GM19099 (cell line): ENCODE results near the gene ISLR.

Experiments used
- POLR2A ChIP-seq: IDR thresholded peaks from 3 replicates; pipeline ENCODE4 v1.6.1; 2011; ENCODE audit warnings: low read depth; ENCODE audit not compliant: insufficient read length; ENCODE audit errors: extremely low read depth

Gene ISLR

GRCh38 chr15:74157868-74158827, 15.4 kb upstream of the ISLR start:
- TF ChIP-seq POLR2A, result no peak

GRCh38 chr15:74158855-74159650, 14.5 kb upstream of the ISLR start:
- no peak for TF ChIP-seq POLR2A

- TF ChIP-seq POLR2A, result no peak
These were observed 13.7 kb upstream of the ISLR start for GRCh38 chr15:74159773-74160172.

DNA sequence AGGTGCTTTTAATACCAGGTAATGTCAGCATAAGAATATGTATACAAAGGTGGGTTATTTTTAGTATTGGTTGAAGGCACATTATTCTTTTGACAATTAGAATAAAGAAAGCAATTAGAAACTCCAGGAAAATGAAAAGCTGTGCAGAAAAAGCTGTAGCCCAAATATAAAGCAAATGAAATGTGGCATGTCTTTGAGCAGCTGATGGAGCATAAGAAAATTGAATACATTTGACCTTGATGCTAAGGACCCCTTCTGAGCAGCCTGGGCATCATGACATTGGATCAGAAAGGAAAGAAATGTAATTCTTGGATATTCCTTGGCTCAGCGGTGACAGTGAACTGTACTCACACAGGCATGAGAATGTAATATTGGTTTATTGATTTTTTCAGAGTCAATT, 8.0 kb upstream of the ISLR start:
- TF ChIP-seq POLR2A, result no peak

- no peak for TF ChIP-seq POLR2A
These were observed 5.6 kb upstream of the ISLR start for GRCh38 chr15:74167891-74168331.

GRCh38 chr15:74168711-74169126, 4.8 kb upstream of the ISLR start:
- TF ChIP-seq POLR2A, result no peak

- TF ChIP-seq POLR2A, result no peak
These were observed 3.3 kb upstream of the ISLR start for GRCh38 chr15:74170071-74170844.

GRCh38 chr15:74170875-74171578, 2.5 kb upstream of the ISLR start:
- TF ChIP-seq POLR2A, result no peak

DNA sequence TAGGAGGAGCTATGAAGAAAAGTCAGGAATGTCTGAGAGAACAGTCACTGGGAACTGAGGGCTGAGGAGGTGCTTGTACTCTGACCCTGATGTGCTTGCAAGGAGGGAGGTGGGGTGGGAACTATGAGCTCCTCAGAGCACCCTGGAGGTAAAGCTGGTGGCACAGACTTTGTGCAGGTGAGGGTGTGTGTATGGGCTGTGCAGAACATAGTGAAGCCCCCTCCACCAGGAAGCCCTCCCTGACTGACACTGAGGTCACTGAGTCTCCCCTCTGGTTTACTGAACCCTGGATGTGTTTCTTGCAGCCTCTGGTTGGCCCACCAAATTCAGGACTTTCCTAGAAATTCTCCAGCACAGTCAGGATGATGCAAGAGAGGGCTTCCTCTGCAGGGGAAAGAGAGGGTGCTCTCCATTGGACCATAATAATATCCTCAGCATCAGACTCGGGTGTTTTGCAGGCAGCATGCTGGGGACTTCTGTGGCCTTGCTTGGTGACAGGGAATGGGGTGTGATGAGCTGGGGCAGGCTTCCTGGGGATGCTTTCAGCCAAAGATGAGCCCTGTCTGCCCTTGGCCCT, 1.5 kb upstream of the ISLR start:
- TF ChIP-seq POLR2A, result no peak

DNA sequence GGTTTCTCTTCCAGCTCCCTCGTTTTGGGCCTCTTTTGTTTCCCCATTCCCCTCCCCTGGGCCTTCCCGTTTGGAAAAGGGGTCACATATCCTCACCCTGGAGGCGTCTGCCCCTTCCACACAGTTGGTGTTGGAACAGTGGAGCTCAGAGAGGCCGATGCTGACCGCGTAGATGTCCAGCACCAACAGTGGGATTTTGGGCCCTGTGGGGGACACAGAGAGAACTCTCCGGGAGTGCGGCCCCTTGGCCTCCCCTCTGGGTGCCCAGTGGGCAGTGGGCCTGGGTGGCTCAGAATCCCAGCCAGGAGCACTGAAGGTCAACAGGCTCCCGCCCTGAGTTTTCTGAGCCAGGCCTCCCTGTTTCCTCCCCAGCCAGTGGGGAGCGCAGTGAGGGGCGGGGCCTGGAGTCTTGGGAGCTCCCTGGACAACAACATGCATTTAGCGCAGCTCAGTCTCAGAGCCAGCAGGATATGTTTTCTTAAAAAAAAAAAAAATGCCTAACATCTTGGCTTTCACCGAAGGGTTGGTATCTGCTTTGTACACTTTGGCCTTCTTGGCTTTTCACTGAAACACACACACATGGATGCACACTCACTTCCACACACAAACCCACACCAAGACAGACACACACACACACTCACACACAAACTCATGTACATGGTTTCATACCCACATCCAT, 670 bp upstream of the ISLR start:
- no peak for TF ChIP-seq POLR2A

DNA sequence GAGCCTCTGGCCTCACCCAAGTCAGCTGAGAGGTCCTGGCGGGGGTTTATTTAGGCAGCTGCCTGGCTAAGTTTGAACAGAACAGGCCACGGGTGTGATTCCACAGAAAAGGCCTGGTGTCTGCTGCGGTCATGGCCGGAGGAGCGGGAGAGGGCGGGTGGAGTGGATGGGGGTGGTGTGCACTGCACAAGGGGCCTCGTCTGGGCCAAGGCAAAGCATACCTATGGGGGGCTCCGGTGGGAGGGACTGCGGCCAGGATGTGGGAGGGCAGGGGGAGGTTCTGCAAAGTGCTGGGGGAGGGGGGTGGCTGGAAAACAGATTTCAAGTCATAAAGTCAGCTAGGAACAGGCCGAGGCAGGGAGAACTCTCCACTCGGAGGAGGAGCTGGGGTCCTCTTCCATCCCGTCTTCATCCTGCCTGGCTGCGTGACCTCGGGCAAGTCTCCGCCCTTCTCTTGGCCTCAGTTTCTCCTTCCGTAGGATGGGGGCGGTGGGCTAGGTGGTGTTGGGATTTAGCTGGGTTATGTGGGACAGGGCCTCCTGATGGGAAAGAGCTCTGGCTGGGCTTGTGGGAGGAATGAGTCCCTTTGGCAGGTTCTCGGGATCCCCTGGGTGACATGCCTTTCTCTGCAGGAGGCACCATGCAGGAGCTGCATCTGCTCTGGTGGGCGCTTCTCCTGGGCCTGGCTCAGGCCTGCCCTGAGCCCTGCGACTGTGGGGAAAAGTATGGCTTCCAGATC, 878 bp downstream of the ISLR start:
- no peak for TF ChIP-seq POLR2A

DNA sequence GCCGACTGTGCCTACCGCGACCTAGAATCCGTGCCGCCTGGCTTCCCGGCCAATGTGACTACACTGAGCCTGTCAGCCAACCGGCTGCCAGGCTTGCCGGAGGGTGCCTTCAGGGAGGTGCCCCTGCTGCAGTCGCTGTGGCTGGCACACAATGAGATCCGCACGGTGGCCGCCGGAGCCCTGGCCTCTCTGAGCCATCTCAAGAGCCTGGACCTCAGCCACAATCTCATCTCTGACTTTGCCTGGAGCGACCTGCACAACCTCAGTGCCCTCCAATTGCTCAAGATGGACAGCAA, 1.4 kb downstream of the ISLR start:
- no peak for TF ChIP-seq POLR2A
